GM18502 (cell line): ENCODE data around the gene HSPA2.
"Not testable (repeated sequence)": the region's sequence is repeated elsewhere in the genome, so short reads cannot be mapped to it uniquely, and the experiment has no call there.

Experiments
- ATAC-seq: cut with Tn5 transposase; IDR thresholded peaks from one replicate; pipeline ENCODE4 v1.9.1; 2021; ENCODE audit warnings: mild to moderate bottlenecking; ENCODE audit not compliant: unreplicated experiment, poor library complexity

The HSPA2 gene

GRCh38 chr14:64510825-64511671 lies 29.5 kb upstream of the HSPA2 start:
- ATAC-seq, result no peak

- ATAC-seq, result no peak
These were observed 27.3 kb upstream of the HSPA2 start for GRCh38 chr14:64513271-64513670.

- no peak for ATAC-seq
These were observed 25.5 kb upstream of the HSPA2 start for GRCh38 chr14:64515053-64515452.

GRCh38 chr14:64516969-64517368 lies 23.6 kb upstream of the HSPA2 start:
- ATAC-seq, result no peak

GRCh38 chr14:64517667-64518066 lies 22.9 kb upstream of the HSPA2 start:
- ATAC-seq, result not testable (repeated sequence)

GRCh38 chr14:64518229-64518628 lies 22.3 kb upstream of the HSPA2 start:
- no peak for ATAC-seq

GRCh38 chr14:64520699-64521098 lies 19.8 kb upstream of the HSPA2 start:
- no peak for ATAC-seq

GRCh38 chr14:64522591-64523355 lies 17.8 kb upstream of the HSPA2 start:
- ATAC-seq, result no peak

- no peak for ATAC-seq
These were observed 15.2 kb upstream of the HSPA2 start for GRCh38 chr14:64525354-64525753.

GRCh38 chr14:64531567-64531966 lies 9.0 kb upstream of the HSPA2 start:
- no peak for ATAC-seq

- no peak for ATAC-seq
These were observed 3.9 kb upstream of the HSPA2 start for GRCh38 chr14:64536488-64537245.

GRCh38 chr14:64541261-64541971 lies 875 bp downstream of the HSPA2 start:
- ATAC-seq, result no peak

- no peak for ATAC-seq
These were observed 1.7 kb downstream of the HSPA2 start for GRCh38 chr14:64541972-64542835.

- ATAC-seq, result no peak
These were observed 2.3 kb downstream of the HSPA2 start for GRCh38 chr14:64542836-64543201.

GRCh38 chr14:64544607-64545312 lies 4.2 kb downstream of the HSPA2 start:
- ATAC-seq, result no peak

GRCh38 chr14:64549016-64549415 lies 8.5 kb downstream of the HSPA2 start:
- ATAC-seq, result no peak

GRCh38 chr14:64549791-64550620 lies 9.5 kb downstream of the HSPA2 start, which contains the start of gene PPP1R36:
Gene PPP1R36 (plus strand): TSS chr14:64549961. CDS start chr14:64549998, 37 bp downstream.
- ATAC-seq, result no peak
